BLaER1 treated with 17β-estradiol and CSF1 and Interleukin-3, amounts not matched to agents 10 nM and 100 nM (cell line): ENCODE data around the gene IQSEC3.
"Not testable (repeated sequence)": the region's sequence is repeated elsewhere in the genome, so short reads cannot be mapped to it uniquely, and the experiment has no call there.

Experiments used
- H3K27ac ChIP-seq, 11 experiments: shearing (Covaris generic); formaldehyde crosslinking; 2 replicates each; pipeline ENCODE4 v1.8.1; 2022
- H3K27me3 ChIP-seq, 11 experiments: shearing (Covaris generic); formaldehyde crosslinking; 2 replicates each; pipeline ENCODE4 v1.8.1; 2022
- H3K36me3 ChIP-seq, 11 experiments: shearing (Covaris generic); formaldehyde crosslinking; 2 replicates each; pipeline ENCODE4 v1.8.1; 2022
- H3K4me1 ChIP-seq, 10 experiments: shearing (Covaris generic); formaldehyde crosslinking; 2 replicates each; pipeline ENCODE4 v1.8.1; 2022
- H3K4me2 ChIP-seq, 11 experiments: shearing (Covaris generic); formaldehyde crosslinking; 2 replicates each; pipeline ENCODE4 v1.8.1; 2022
- H3K4me3 ChIP-seq, 10 experiments: shearing (Covaris generic); formaldehyde crosslinking; 2 replicates each; pipeline ENCODE4 v1.8.1; 2022
- H3K9ac ChIP-seq, 11 experiments: shearing (Covaris generic); formaldehyde crosslinking; 2 replicates each; pipeline ENCODE4 v1.8.1; 2022
- H3K9me3 ChIP-seq, 11 experiments: shearing (Covaris generic); formaldehyde crosslinking; replicated peaks in 1 of 11; 2 replicates each; pipeline ENCODE4 v1.8.1; 2022
- H4K20me1 ChIP-seq, 11 experiments: shearing (Covaris generic); formaldehyde crosslinking; 2 replicates each; pipeline ENCODE4 v1.8.1; 2022
- Cebpa-rat ChIP-seq, 11 experiments: shearing (Covaris generic); IDR thresholded peaks; 2 replicates each; pipeline ENCODE4 v1.8.1; 2022

The IQSEC3 gene

GRCh38 chr12:131732-132495 lies 65.3 kb downstream of the IQSEC3 start:
- H3K4me3 ChIP-seq, result no peak overlapping the region
- H3K4me2 ChIP-seq, result no peak overlapping the region
- H3K27ac ChIP-seq, result no peak overlapping the region
- peaks cover 0 to 12% (median 6%) of the 10 kb centered on the region in 10 experiments; a peak in 9 of 20 replicates for H3K4me1 ChIP-seq
- TF ChIP-seq Cebpa-rat (IDR thresholded peaks at IDR 0.05), result no peak
- no peaks in the 10 kb centered on the region for H3K9me3 ChIP-seq
- H3K27me3 ChIP-seq, result no peaks in the 10 kb centered on the region
- H4K20me1 ChIP-seq, result no peaks in the 10 kb centered on the region
- H3K9ac ChIP-seq, result no peak overlapping the region
- no peaks in the 10 kb centered on the region for H3K36me3 ChIP-seq

- H3K36me3 ChIP-seq, H3K4me2 ChIP-seq, H3K9me3 ChIP-seq, H3K27me3 ChIP-seq, H3K9ac ChIP-seq, H3K27ac ChIP-seq, H3K4me1 ChIP-seq, H3K4me3 ChIP-seq, H4K20me1 ChIP-seq: not testable (repeated sequence)
These were observed 67.2 kb downstream of the IQSEC3 start for GRCh38 chr12:133616-134232.

- Histone ChIP-seq H3K27ac (no peak overlapping the region), H3K9ac (no peak overlapping the region), H3K4me1 (no peaks in the 10 kb centered on the region), H4K20me1 (no peaks in the 10 kb centered on the region; a peak in 1 of 22 replicates), H3K4me2 (no peak overlapping the region), H3K36me3 (no peaks in the 10 kb centered on the region), H3K4me3 (no peak overlapping the region), H3K27me3 (no peaks in the 10 kb centered on the region), H3K9me3 (no peaks in the 10 kb centered on the region)
- no peak for TF ChIP-seq Cebpa-rat (IDR thresholded peaks at IDR 0.05)
These were observed 68.6 kb downstream of the IQSEC3 start for GRCh38 chr12:135138-135537.

GRCh38 chr12:138171-138897 lies 71.8 kb downstream of the IQSEC3 start:
- Histone ChIP-seq H4K20me1 (peaks cover 0 to 8% (median 0%) of the 10 kb centered on the region in 11 experiments; a peak in 1 of 22 replicates), H3K9me3 (no peaks in the 10 kb centered on the region), H3K9ac (no peak overlapping the region), H3K27ac (no peak overlapping the region), H3K27me3 (no peaks in the 10 kb centered on the region), H3K36me3 (no peaks in the 10 kb centered on the region), H3K4me2 (no peak overlapping the region), H3K4me1 (no peaks in the 10 kb centered on the region; a peak in 1 of 20 replicates), H3K4me3 (no peak overlapping the region)
- TF ChIP-seq Cebpa-rat (IDR thresholded peaks at IDR 0.05), result no peak

GRCh38 chr12:138898-139534 lies 72.4 kb downstream of the IQSEC3 start:
- H3K4me3 ChIP-seq, result no peak overlapping the region
- no peaks in the 10 kb centered on the region for H3K27me3 ChIP-seq
- no peaks in the 10 kb centered on the region for H3K9me3 ChIP-seq
- peaks cover 0 to 8% (median 0%) of the 10 kb centered on the region in 11 experiments; a peak in 1 of 22 replicates for H4K20me1 ChIP-seq
- H3K27ac ChIP-seq, result no peak overlapping the region
- no peaks in the 10 kb centered on the region; a peak in 1 of 20 replicates for H3K4me1 ChIP-seq
- TF ChIP-seq Cebpa-rat (IDR thresholded peaks at IDR 0.05), result no peak
- H3K9ac ChIP-seq, result no peak overlapping the region
- no peaks in the 10 kb centered on the region for H3K36me3 ChIP-seq
- no peak overlapping the region for H3K4me2 ChIP-seq

- H3K4me2 ChIP-seq, result no peak overlapping the region
These were observed 73.0 kb downstream of the IQSEC3 start for GRCh38 chr12:139585-139984.

GRCh38 chr12:140162-140561 lies 73.6 kb downstream of the IQSEC3 start:
- Histone ChIP-seq H3K9me3 (no peaks in the 10 kb centered on the region), H3K4me1 (no peaks in the 10 kb centered on the region; a peak in 1 of 20 replicates), H3K4me2 (no peak overlapping the region), H3K27me3 (no peaks in the 10 kb centered on the region), H4K20me1 (peaks cover 0 to 8% (median 0%) of the 10 kb centered on the region in 11 experiments; a peak in 1 of 22 replicates), H3K4me3 (no peak overlapping the region), H3K9ac (no peak overlapping the region), H3K36me3 (no peaks in the 10 kb centered on the region), H3K27ac (no peak overlapping the region)
- no peak for TF ChIP-seq Cebpa-rat (IDR thresholded peaks at IDR 0.05)

More at GRCh38 chr12:139585-139984, 73.0 kb downstream of the IQSEC3 start:
- H3K36me3 ChIP-seq, result no peaks in the 10 kb centered on the region
- H3K9me3 ChIP-seq, result no peaks in the 10 kb centered on the region
- TF ChIP-seq Cebpa-rat (IDR thresholded peaks at IDR 0.05), result no peak
- no peak overlapping the region for H3K27ac ChIP-seq
- no peak overlapping the region for H3K4me3 ChIP-seq
- H3K4me1 ChIP-seq, result no peaks in the 10 kb centered on the region; a peak in 1 of 20 replicates
- H3K9ac ChIP-seq, result no peak overlapping the region
- H3K27me3 ChIP-seq, result no peaks in the 10 kb centered on the region
- peaks cover 0 to 8% (median 0%) of the 10 kb centered on the region in 11 experiments; a peak in 1 of 22 replicates for H4K20me1 ChIP-seq

- Histone ChIP-seq H3K9ac (no peak overlapping the region), H3K4me2 (no peak overlapping the region), H3K4me1 (no peaks in the 10 kb centered on the region; a peak in 1 of 20 replicates), H3K27ac (no peak overlapping the region), H3K9me3 (no peaks in the 10 kb centered on the region), H3K4me3 (no peak overlapping the region), H3K27me3 (no peaks in the 10 kb centered on the region), H3K36me3 (no peaks in the 10 kb centered on the region), H4K20me1 (peaks cover 0 to 8% (median 0%) of the 10 kb centered on the region in 11 experiments; a peak in 1 of 22 replicates)
- TF ChIP-seq Cebpa-rat (IDR thresholded peaks at IDR 0.05), result no peak
These were observed 77.5 kb downstream of the IQSEC3 start for GRCh38 chr12:143964-144649.
